HFF-Myc (cell line): ENCODE results near the gene GTSE1.
A peak's percentile ranks its signal among the peaks of the same experiment; 100 is the strongest.

ENCODE experiments used
- DNase-seq: peaks from one replicate; pipeline ENCODE4 v3.0.0-alpha.2; 2011; ENCODE audit warnings: low read depth; ENCODE audit errors: extremely low read depth
- H3K4me3 ChIP-seq: replicated peaks from 2 replicates; pipeline ENCODE4 v1.5.1; 2011; ENCODE audit warnings: low read depth, mild to moderate bottlenecking, control low read depth, low read length
- CTCF ChIP-seq: IDR thresholded peaks from 2 replicates; pipeline ENCODE4 v1.5.1; 2012; ENCODE audit warnings: mild to moderate bottlenecking, low read depth, low read length, control low read depth; ENCODE audit errors: missing control alignments

Gene GTSE1

GRCh38 chr22:46267431-46268279 is 29.0 kb upstream of the GTSE1 start, which contains the start of gene TTC38:
TSS of gene TTC38 (plus strand) at chr22:46268008. CDS start at chr22:46268040, 32 bp downstream.
- no peak for DNase-seq
- TF ChIP-seq CTCF: no peak
- peak within 1 kb of the TSS; percentile 67 for H3K4me3 ChIP-seq

DNA sequence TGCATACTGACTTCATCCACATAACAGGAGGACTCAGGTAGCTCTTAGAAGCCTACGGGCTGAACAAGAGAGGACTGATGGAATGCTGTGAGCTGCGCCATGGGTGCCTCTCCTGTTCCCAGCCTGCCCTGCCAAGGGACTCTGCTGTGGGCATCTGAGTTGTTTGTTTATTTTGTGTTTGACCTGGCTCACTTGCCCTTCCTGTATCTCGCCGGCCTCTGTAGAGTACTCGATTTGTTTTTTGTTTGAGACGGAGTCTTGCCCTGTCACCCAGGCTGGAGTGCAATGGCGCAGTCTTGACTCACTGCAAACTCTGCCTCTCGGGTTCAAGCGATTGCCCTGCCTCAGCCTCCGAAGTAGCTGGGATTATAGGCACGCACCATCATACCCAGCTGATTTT is 27.1 kb upstream of the GTSE1 start:
- no peak for DNase-seq
- H3K4me3 ChIP-seq: no peak overlapping the region
- TF ChIP-seq CTCF: no peak

DNA sequence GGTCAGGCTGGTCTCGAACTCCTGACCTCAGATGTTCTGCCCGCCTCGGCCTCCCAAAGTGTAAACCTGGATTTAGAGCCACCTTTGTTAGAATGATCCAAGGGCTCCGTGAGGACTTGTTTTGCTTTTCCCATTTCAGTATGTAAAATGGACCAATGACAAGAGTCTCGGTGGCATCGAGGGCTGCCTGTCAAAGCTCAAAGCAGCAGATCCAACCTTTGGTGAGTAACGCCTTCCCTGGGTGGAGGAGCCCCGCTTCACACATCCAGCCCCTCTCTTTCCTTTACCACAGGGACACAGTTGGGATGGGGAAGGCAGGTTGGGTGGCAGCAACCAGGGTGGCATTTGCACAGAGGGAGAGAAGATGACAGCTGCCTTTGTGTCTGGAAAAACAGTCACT is 24.5 kb upstream of the GTSE1 start:
- no peak for TF ChIP-seq CTCF
- DNase-seq: no peak

DNA sequence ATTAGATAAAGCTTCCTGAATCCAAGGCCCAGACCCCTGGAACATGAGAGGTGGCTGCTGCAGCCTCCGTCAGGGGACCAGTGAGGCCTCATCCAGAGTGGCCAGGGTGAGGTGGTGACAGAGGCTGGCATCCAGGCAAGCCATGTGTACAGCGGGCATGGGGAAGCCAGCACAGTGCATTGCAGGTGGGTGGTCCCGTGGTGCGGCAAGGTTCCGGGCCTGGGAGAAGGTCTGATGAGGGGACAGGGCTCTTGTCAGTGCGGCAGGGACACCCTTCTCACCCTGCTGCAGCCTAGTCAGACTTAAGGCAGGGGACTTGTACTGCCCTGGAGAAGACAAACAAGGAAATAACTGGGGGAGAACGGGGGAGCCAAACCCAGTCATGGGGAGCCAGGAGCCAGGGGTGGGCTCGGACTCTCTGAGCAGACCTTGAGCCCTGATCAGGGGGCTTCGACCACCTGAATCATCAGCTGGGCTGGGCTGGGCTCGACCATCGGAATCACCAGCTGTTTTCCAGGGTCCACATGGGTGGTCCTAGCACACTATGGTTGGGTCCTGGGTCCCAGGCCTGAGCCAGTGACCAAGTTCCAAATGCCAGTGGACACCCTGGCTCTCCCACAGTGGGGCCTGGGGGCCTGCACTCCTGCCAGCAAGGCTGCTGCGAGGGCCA is 23.8 kb upstream of the GTSE1 start:
- no peak for TF ChIP-seq CTCF
- H3K4me3 ChIP-seq: no peak overlapping the region
- no peak for DNase-seq

More for the DNA sequence above, 24.5 kb upstream of the GTSE1 start:
- no peak overlapping the region for H3K4me3 ChIP-seq

- no peak overlapping the region for H3K4me3 ChIP-seq
- DNase-seq: no peak
- no peak for TF ChIP-seq CTCF
Observed at GRCh38 chr22:46273432-46274148, 23.1 kb upstream of the GTSE1 start.

GRCh38 chr22:46274381-46274780 is 22.3 kb upstream of the GTSE1 start:
- TF ChIP-seq CTCF: no peak
- DNase-seq: no peak
- H3K4me3 ChIP-seq: no peak overlapping the region
